Measurements from ENCODE around the gene CACNA1D.

CACNA1D gene

DNA sequence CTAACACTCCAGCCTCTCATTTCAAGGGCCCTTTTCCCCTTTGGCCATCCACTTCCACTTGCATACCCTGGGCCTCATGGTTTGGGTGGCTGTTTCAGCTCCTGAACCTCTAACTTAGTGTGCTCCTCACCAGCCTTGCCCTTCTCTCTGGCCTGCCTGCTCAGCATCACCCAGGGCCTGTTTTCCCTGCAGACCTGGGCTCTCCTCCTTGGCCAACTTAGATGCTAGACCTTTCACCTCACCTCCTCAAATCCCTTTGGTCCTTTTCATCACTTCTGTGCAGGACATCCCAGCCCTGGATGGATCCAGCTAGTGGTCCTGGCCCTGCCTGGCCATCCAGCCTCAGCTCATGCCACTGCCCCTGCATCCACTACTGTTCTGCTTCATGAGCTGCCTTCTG lies 95.4 kb downstream of the CACNA1D start:
- FAIRE-seq: no peak
- no peak for DNase-seq (ENCODE audit: insufficient read length, low spot score)
- TF ChIP-seq POLR2A (IDR thresholded peaks at IDR 0.05; ENCODE audit: low read depth, low read length): no peak

DNA sequence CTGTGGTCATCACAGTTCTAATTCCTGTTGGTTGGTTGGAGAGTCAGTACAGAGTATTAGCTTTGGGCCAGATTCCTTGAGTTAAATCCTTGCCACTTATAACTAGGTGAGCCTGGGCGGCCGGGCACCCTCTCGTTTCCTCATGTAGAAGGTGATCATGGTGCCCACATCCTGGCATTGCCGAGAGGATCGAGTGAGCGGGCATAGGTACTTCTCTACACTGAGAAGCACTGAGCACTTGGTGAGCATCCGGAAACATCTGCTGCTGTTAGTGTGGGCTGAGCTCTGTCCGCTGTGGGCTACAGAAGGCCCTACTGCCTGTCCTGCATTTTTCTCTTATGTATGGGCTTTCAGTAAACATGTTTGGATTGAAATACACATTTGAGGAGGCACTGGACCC lies 96.2 kb downstream of the CACNA1D start:
- TF ChIP-seq POLR2A (IDR thresholded peaks at IDR 0.05; ENCODE audit: low read depth, low read length): no peak
- DNase-seq (ENCODE audit: insufficient read length, low spot score) (no peak), FAIRE-seq (no peak)

DNA sequence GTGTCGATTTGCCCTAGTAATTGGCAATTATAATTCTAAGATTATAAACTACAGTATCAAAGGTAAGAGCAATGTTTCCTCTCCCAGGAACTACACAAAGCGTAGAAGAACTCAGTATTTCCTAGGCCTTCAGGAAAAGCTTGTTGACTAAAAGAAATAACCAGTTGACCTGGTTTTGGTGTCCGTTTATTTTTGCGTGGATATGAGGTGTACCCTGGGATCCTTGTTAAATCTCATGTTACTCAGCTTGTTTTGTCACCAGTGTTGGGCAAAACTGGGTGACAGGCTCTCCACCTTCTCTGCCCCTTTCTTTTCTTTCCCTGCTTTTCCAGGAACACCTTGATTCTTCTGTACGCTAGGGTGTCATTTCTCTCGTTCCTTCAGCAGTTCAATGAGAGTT lies 97.2 kb downstream of the CACNA1D start:
- TF ChIP-seq POLR2A (IDR thresholded peaks at IDR 0.05; ENCODE audit: low read depth, low read length): no peak
- FAIRE-seq (no peak), DNase-seq (ENCODE audit: insufficient read length, low spot score) (no peak)

DNA sequence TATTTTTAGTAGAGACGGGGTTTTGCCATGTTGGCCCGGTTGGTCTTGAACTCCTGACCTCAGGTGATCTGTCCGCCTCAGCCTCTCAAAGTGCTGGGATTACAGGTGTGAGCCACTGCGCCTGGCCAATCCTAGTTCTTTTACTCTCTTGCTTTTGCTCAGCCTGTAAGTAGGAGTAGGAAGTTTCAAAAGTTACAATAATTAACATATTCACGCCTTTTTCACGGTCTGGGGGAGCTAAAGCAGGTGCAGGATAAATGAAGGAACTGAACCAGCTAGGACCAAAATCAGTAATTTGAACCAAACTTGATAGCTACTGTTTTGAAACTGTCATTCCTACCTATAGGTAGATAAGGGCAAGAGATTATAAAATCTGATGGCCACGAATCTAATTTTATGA lies 98.5 kb downstream of the CACNA1D start:
- TF ChIP-seq POLR2A (IDR thresholded peaks at IDR 0.05; ENCODE audit: low read depth, low read length): no peak
- FAIRE-seq (no peak), DNase-seq (ENCODE audit: insufficient read length, low spot score) (no peak)

DNA sequence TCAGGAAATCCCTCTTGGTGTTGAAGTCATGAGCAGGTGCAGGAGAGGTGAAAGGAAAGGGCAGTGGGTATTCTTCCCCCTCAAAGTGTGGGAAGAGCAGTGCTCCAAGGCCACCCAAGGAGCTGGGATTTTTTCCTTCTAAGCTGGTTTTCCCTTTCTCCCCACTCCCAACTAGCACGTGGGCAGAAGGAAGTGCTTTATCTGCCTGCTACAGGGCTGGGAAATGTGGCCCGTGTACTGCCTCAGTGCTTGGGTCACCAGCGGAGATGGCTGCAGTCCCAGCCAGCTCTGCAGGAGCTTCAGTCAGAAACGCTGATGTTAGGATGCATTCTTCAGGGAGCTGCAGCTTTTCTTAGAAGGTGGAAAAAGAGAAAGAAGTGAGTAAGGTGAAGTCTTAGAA lies 99.2 kb downstream of the CACNA1D start:
- TF ChIP-seq POLR2A (IDR thresholded peaks at IDR 0.05; ENCODE audit: low read depth, low read length): no peak
- DNase-seq (ENCODE audit: insufficient read length, low spot score) (no peak), FAIRE-seq (no peak)

DNA sequence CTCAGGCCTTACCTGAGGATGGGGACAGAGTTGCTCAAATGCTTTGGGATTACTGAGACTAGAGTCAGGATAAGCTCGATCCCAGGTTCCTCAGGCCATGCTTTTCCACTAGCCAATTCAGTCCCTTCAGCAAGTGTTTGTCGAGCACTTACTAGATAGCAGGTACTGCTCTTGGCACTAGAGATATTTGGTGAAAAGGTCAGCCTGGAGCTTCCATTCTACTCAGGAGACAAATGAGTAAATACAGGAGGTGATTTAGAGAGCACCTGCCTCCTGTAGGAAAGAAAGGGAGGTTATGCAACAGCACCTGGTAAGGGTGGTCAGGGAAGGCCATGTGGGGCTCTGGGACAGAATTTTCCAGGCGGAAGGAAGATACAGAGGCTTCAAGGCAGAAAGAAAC lies 99.9 kb downstream of the CACNA1D start:
- TF ChIP-seq POLR2A (IDR thresholded peaks at IDR 0.05; ENCODE audit: low read depth, low read length): no peak
- DNase-seq (ENCODE audit: insufficient read length, low spot score) (no peak), FAIRE-seq (no peak)

DNA sequence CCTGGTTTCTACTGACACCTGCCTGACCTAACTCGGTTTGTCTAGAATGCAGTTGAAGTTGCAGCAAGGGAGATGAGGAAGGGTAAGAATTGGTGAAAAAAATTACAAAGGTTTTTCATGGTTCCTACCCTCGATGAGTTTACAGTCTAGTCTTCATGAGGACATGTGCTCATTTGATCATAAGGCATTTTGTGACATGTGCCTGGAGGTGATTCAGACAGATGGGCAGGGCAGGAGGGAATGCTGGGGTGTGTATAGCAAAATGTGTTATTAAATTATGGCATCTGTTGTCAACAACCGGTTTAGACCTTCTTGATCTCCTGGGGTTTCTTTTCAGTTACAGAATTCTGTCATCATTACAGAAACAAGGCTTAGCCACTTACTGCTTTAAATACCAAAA lies 101.2 kb downstream of the CACNA1D start:
- no peak for TF ChIP-seq POLR2A (IDR thresholded peaks at IDR 0.05; ENCODE audit: low read depth, low read length)
- no peak for FAIRE-seq
- DNase-seq (ENCODE audit: insufficient read length, low spot score): no peak

DNA sequence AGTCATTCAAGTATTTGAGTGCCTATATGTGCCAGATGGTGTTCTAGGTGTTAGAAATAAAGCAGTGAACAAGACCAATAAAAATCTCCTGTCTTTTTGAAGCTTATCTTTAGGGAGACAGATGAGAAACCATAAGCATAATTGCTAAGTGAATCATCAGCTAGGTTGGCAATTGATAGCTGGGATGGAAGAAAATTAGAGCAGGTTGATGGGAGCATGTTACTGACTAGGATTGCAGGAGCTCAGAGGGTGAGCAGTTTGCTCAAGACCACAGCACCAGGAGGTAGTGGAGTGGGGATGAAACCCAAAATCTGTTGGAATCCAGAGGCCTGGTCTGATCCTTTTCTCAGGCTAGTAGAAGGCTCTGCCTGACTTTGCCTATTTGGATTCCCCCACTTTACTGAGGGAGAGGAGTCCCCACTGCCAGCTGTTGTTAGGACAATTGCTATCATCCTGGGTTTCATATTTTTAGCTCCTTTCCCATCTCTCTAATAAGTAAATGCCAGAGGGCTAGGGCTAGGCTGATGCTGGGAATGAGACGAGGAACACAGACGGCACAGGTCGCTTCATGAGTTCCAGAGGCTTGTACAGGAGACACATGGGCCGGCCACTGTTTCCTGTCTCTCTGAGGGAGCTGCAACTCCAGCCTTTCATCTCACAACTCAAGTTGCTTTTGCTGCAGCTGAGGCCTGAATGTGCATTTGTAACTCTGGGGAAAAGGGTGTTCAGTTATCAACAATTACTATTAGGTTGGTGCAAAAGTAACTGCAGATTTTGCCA lies 102.9 kb downstream of the CACNA1D start:
- no peak for FAIRE-seq
- no peak for DNase-seq (ENCODE audit: insufficient read length, low spot score)
- no peak for TF ChIP-seq POLR2A (IDR thresholded peaks at IDR 0.05; ENCODE audit: low read depth, low read length)

DNA sequence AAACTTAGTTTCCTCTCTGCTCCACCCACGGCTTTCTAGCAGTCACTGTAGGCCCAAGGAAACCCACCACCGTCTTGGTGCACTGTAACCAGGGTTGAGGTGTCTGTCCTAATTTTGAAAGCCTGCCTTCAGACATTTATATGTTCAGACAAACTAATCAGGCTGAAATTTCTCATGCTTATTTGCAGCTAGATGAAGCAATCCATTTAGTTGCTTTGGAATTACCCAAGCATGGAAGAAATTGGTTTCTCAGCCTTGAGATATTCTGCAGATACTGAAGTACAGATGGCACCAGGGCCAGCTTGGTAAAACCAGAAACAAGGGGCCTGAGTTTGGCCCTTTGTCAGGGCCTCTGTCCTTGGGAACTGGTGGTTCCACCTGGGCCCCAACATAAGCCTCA lies 105.4 kb downstream of the CACNA1D start:
- FAIRE-seq: no peak
- DNase-seq (ENCODE audit: insufficient read length, low spot score): no peak
- TF ChIP-seq POLR2A (IDR thresholded peaks at IDR 0.05; ENCODE audit: low read depth, low read length): no peak

DNA sequence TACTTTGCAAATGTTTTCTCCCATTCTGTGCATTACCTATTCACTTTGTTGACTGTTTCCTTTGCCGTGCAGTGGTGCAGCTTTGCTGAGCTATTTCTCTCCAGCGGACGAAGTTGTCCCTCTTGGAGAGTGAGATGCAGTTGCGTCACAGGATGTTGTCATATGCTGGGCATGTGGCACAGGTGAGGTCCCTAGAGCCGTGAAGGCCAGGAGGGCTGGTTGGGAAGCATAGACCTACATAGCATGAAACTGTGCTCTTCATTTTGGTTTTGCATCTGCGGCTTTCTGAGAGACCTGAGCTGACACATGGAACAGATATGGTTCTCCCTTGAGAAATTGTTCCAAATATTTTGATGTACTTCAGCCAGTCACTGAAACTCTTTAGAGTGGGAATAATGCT lies 108.5 kb downstream of the CACNA1D start:
- no peak for TF ChIP-seq POLR2A (IDR thresholded peaks at IDR 0.05; ENCODE audit: low read depth, low read length)
- DNase-seq (ENCODE audit: insufficient read length, low spot score) (no peak), FAIRE-seq (no peak)

DNA sequence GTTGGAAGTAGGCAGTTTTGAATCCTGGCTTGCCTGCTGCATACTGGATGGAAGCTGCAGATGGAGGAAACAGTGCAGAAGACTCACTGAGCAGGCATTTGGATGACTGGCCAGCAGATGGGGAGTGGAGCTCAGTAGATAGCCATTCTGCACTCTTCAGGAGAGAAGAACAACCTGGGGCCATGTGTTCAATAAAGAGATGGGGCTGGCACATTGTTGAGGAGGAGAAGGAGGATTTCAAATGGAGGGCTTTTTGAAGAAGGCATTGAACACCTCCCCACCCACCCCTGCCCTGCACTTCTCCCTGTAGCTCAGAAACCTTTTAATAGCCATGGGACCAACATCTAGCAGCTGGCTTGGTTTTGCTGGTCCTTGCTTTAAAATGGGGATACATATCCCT lies 109.8 kb downstream of the CACNA1D start:
- no peak for DNase-seq (ENCODE audit: insufficient read length, low spot score)
- no peak for TF ChIP-seq POLR2A (IDR thresholded peaks at IDR 0.05; ENCODE audit: low read depth, low read length)
- FAIRE-seq: no peak

DNA sequence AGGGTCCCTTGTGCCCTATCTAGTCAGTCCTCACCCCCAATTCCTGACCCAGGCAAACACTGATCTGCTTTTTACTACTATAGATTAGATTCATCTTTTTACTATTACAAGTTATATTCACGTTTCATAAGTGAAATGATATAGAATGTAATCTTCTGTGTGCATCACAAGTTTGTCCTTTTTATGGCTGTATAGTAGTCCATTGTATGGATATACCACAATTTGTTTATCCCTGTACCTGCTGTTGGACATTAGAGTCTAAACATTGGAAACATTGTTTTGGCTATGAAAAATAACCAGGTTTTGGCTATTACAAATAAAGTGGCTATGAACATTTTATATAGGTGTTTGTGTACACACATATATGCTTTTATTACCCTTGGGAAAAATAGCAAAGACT lies 112.4 kb downstream of the CACNA1D start:
- DNase-seq (ENCODE audit: insufficient read length, low spot score) (no peak), FAIRE-seq (no peak)
- no peak for TF ChIP-seq POLR2A (IDR thresholded peaks at IDR 0.05; ENCODE audit: low read depth, low read length)

DNA sequence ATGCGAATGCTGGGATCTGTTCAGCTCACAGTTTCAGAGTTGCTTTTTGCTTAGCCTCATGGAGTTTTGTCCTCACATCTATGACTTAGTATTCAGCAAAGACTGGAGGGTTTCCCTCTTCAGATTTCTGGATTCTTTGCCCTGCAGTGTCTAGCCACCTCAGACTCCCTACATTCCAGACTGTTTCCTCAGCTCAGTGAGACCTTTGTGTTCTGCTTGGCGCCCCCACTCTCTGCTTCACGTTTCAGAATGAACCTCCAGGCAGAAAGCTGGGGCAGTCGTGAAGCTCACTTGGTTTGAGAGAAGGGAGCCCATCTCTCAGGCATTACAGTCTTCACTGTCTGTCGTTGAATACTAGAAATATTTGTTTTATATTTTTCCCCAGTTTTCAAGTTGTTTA lies 118.1 kb downstream of the CACNA1D start:
- no peak for TF ChIP-seq POLR2A (IDR thresholded peaks at IDR 0.05; ENCODE audit: low read depth, low read length)
- FAIRE-seq: no peak

DNA sequence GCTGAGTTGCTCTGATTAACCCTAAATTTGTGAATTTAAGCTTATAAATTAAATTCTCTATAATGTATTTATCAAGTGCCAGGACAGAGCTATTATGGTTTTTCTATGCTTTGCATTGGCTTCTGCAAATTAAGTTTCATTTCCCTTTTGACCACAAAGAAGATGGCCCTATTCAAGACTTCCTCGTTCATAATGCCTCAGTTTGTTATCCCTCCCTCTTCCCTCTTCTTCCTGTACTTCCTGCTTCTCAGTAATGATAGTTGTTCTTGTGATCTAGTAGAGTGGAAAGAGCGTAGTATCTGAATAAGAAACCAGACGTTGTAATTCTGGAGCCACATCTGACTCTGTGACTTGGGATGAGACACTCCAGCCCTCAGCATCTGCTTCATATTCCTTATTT lies 118.7 kb downstream of the CACNA1D start:
- DNase-seq (ENCODE audit: insufficient read length, low spot score): no peak
- no peak for TF ChIP-seq POLR2A (IDR thresholded peaks at IDR 0.05; ENCODE audit: low read depth, low read length)
- no peak for FAIRE-seq

More for the DNA sequence above, 118.1 kb downstream of the CACNA1D start:
- DNase-seq (ENCODE audit: insufficient read length, low spot score): no peak

DNA sequence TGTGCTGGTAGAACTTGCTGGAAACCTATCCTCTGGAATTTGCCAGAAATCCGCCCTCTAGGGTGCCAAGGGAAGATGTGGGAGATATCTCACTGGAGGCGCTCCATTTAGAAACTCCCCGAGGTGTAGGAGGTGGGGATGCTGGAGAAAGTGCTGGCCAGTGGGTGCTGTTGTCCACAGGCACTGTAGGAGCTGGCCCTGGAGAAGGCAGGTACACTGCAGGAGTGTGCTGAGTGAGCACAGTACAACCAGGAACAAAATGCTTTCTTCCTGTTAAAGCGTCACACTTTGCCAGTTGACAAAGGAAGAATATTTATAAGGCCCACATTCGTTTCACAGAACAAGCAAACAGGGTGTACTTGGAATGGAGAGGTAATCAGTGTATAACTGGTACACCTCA lies 119.9 kb downstream of the CACNA1D start:
- DNase-seq (ENCODE audit: insufficient read length, low spot score): no peak
- no peak for TF ChIP-seq POLR2A (IDR thresholded peaks at IDR 0.05; ENCODE audit: low read depth, low read length)
- no peak for FAIRE-seq

DNA sequence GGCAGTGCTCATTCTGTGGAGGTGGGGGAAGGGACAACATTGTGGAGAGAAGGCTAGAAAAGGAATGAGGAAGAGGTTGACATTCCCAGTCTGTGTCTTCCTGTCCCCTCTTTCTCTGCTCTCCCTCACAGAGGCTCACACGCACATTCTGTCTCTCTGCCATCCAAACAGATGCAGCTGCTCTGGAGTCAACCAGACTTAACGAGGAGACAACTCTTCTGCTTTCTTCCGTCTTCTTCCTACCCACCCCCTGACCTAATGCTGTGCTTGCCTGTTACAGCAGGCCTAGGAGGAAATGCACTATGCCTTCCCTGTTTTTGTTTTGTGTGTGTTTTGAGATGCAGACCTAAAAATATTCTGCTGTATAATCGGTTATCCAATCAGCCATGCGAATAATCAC lies 121.9 kb downstream of the CACNA1D start:
- no peak for TF ChIP-seq POLR2A (IDR thresholded peaks at IDR 0.05; ENCODE audit: low read depth, low read length)
- no peak for FAIRE-seq
- DNase-seq (ENCODE audit: insufficient read length, low spot score): no peak
